Tibial artery (tissue), 4 donors: ENCODE data around the gene PRSS16.

Experiments
- DNase-seq, 2 donors: peaks; one replicate each; pipeline ENCODE4 v3.0.0-alpha.2; 2019
- H3K27ac ChIP-seq, 2 donors: fragments of 200-600 bp; sonication (generic) in 1 of 2; 1 replicate in 1 of 2; 2 replicates in 1 of 2; pipeline ENCODE4 v1.5.1; 2018 to 2019; ENCODE audit warnings: mild to moderate bottlenecking in 1 of 2
- H3K27me3 ChIP-seq, 2 donors: fragments of 200-600 bp; sonication (generic) in 1 of 2; one replicate each; pipeline versions ENCODE4 v1.5.1 to v1.6.0; 2016 to 2019
- H3K36me3 ChIP-seq, 3 donors: fragments of 200-600 bp; sonication (generic) in 2 of 3; one replicate each; pipeline ENCODE4 v1.5.1; 2016 to 2019; ENCODE audit warnings: mild to moderate bottlenecking in 2 of 3
- H3K4me1 ChIP-seq, 4 donors: fragments of 200-600 bp; sonication (generic) in 2 of 4; 1 replicate in 3 of 4; 2 replicates in 1 of 4; pipeline ENCODE4 v1.5.1; 2016 to 2019
- H3K4me3 ChIP-seq, 2 donors: fragments of 200-600 bp; sonication (generic) in 1 of 2; 1 replicate in 1 of 2; 2 replicates in 1 of 2; pipeline ENCODE4 v1.5.1; 2018 to 2019; ENCODE audit warnings: mild to moderate bottlenecking in 2 of 2
- H3K9me3 ChIP-seq, 3 donors: fragments of 200-600 bp; sonication (generic) in 1 of 3; one replicate each; pipeline ENCODE4 v1.5.1; 2016 to 2019
- intact Hi-C: fragments of 100-400 bp; cut with DNase I; formaldehyde crosslinking; loops from one replicate; pipeline ENCODE4 v1.15.0; 2023; ENCODE audit warnings: low total_unique reads
- TF ChIP-seq, protein P1 (sequence below), 2 experiments: fragments of 200-600 bp in 1 of 2; fragments of 450-650 bp in 1 of 2; IDR thresholded peaks; one replicate each; pipeline ENCODE4 v1.5.1; 2017 to 2019; ENCODE audit warnings: antibody characterized with exemption in 2 of 2, mild to moderate bottlenecking in 1 of 2, moderate library complexity in 1 of 2

Gene PRSS16

DNA sequence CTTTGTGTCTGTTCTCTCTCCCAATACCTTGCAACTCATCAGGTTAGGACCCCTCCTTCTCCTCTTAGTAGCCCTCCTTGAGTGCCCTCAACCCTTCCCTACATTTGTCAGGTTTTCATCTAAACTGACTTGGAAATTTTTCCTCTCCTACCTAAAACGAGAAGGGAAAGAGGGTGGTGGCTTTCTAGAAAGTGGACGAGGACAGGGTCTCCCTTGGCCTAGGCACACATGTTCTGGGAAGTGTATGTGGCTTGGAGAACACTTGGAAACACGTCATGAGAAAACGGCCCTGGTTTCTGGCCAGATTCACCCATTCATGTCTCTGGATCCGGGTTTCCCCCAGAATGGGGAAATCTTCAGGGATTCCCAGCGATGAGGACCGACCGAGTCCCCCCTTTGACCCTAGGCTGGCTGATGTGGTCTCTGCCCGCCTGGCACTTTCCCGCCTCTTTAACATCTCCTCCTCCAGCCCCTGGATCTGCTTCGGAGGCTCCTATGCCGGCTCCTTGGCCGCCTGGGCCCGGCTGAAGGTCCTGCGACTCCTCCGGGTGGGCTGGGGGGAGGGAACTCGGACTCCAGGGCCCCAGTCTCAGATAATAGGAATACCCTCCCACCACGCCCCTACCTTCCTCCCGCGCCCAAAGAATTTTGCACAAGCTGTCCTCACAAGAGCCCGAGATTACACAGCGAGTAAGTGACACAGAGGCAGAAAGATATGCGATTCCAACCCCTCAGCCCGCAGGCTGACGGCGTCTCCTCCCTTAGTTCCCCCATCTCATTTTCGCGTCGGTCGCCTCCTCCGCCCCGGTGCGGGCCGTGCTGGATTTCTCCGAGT, 3.0 kb downstream of the PRSS16 start:
- Histone ChIP-seq H3K36me3 (no peaks in the 10 kb centered on the region), H3K9me3 (no peaks in the 10 kb centered on the region), H3K27me3 (peaks cover 0 to 73% of the 10 kb centered on the region in 2 donors), H3K27ac (no peak overlapping the region), H3K4me3 (peak overlapping the region; percentile 42 to 55), H3K4me1 (peaks cover 0 to 17% (median 16%) of the 10 kb centered on the region in 4 donors)
- DNase-seq = no peak
- intact Hi-C loops = no loop called here
- TF ChIP-seq, protein P1, sequence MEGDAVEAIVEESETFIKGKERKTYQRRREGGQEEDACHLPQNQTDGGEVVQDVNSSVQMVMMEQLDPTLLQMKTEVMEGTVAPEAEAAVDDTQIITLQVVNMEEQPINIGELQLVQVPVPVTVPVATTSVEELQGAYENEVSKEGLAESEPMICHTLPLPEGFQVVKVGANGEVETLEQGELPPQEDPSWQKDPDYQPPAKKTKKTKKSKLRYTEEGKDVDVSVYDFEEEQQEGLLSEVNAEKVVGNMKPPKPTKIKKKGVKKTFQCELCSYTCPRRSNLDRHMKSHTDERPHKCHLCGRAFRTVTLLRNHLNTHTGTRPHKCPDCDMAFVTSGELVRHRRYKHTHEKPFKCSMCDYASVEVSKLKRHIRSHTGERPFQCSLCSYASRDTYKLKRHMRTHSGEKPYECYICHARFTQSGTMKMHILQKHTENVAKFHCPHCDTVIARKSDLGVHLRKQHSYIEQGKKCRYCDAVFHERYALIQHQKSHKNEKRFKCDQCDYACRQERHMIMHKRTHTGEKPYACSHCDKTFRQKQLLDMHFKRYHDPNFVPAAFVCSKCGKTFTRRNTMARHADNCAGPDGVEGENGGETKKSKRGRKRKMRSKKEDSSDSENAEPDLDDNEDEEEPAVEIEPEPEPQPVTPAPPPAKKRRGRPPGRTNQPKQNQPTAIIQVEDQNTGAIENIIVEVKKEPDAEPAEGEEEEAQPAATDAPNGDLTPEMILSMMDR (IDR thresholded peaks at IDR 0.05) = no peak

DNA sequence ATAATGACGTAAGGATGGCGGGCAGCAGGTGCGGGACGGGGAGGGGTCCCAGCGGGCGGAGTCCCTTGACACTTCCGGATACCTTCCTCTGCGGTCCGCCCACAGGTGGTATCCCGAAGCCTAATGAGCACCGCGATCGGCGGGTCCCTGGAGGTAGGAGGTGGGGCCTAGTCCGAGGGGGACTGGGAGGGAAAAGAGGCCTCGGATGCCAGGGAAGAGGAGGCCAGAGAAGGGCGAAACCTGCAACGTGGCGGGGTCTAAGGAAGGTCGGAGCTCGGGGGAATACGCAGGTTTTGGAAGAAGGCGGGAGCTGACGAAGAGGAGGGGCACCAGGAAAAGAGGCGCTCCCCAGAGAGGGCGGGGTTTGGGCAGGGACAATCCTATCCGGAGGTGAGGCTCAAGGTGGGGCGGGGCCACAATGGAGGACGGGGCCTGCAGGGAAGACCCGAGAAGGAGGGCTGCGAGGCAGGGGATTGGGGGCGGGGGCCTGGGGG, 3.7 kb downstream of the PRSS16 start:
- peak overlapping the region; percentile 42 to 55 for H3K4me3 ChIP-seq
- H3K36me3 ChIP-seq = no peaks in the 10 kb centered on the region
- intact Hi-C loops = no loop called here
- no peak overlapping the region for H3K27ac ChIP-seq
- TF ChIP-seq, protein P1 (IDR thresholded peaks at IDR 0.05) = no peak
- H3K27me3 ChIP-seq = peaks cover 0 to 73% of the 10 kb centered on the region in 2 donors
- H3K9me3 ChIP-seq = no peaks in the 10 kb centered on the region
- DNase-seq = peak in 1 of 2 donors; percentile 74
- H3K4me1 ChIP-seq = peaks cover 0 to 17% (median 16%) of the 10 kb centered on the region in 4 donors

DNA sequence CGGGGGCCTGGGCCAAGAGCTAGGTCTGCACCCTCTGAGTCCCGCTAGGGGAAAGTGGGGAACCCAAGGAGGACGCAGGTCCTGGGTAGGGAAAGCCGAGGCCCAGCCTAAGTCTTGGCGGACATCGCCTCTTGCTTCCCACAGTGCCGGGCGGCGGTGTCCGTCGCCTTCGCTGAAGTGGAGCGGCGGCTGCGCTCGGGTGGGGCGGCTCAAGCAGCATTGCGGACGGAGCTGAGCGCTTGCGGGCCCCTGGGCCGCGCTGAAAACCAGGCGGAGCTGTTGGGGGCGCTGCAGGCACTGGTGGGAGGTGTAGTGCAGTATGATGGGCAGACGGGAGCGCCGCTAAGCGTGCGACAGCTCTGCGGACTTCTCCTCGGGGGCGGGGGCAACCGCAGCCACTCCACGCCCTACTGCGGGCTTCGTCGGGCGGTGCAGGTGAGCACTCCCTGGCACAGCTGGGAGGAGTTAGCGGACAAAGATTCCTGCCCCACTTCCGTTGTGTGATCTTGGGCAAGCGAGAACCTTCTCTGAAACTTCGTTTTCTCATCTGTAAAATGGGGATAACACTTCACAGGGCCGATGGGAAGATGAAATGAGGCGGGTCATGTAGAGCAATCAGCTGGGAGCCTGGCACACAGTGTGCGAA, 4.2 kb downstream of the PRSS16 start:
- TF ChIP-seq, protein P1 (IDR thresholded peaks at IDR 0.05) = no peak
- Histone ChIP-seq H3K4me3 (peak overlapping the region; percentile 42 to 55), H3K27me3 (peaks cover 0 to 77% of the 10 kb centered on the region in 2 donors), H3K4me1 (peaks cover 0 to 17% (median 16%) of the 10 kb centered on the region in 4 donors), H3K36me3 (no peaks in the 10 kb centered on the region), H3K9me3 (no peaks in the 10 kb centered on the region), H3K27ac (no peak overlapping the region)
- no peak for DNase-seq
- intact Hi-C loops = no loop called here

DNA sequence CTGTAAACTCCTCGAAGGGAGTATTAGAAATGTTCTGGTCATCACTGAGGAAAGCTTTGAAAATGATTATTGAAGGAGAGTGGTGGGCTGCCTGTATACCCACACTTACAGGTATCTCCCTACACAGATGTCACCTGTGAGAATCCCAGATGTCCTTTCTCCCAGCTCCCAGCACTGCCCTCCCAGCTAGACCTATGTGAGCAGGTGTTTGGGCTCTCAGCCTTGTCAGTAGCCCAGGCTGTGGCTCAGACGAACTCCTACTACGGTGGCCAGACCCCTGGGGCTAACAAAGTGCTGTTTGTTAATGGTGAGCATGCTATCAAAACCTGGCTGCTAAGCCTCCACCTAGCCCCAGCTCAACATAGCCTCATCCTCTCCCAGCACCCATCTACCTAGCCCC, 7.1 kb downstream of the PRSS16 start:
- Histone ChIP-seq H3K4me1 (peaks cover 0 to 17% (median 16%) of the 10 kb centered on the region in 4 donors), H3K27me3 (peaks cover 0 to 83% of the 10 kb centered on the region in 2 donors), H3K36me3 (no peaks in the 10 kb centered on the region), H3K4me3 (no peak overlapping the region), H3K27ac (no peak overlapping the region), H3K9me3 (no peaks in the 10 kb centered on the region)
- TF ChIP-seq, protein P1 (IDR thresholded peaks at IDR 0.05) = no peak
- intact Hi-C loops = no loop called here
- DNase-seq = no peak

DNA sequence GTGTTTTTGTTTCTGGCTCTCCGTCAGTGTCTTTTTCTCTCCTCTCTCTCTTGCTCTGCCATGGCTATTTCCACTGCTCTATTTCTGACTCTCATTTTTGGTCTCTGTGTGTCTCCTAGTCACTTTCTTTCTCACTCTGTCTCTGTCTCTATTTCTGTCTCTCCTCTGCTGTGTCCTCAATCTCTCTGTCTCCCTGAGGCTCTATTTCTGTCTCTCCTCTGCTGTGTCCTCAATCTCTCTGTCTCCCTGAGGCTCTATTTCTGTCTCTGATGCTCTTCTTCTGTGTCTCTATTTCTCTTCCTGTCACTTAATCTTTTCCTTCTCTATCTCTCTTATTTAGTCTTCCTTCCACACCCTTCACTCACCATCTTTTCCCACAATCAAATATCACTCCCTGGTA, 8.4 kb downstream of the PRSS16 start:
- peaks cover 0 to 13% (median 11%) of the 10 kb centered on the region in 4 donors for H3K4me1 ChIP-seq
- no peak overlapping the region for H3K4me3 ChIP-seq
- intact Hi-C loops = no loop called here
- peaks cover 0 to 85% of the 10 kb centered on the region in 2 donors for H3K27me3 ChIP-seq
- H3K9me3 ChIP-seq = no peaks in the 10 kb centered on the region
- no peak for DNase-seq
- TF ChIP-seq, protein P1 (IDR thresholded peaks at IDR 0.05) = no peak
- no peak overlapping the region for H3K27ac ChIP-seq
- H3K36me3 ChIP-seq = no peaks in the 10 kb centered on the region
